Pons (tissue), 1 donor: ENCODE measurements around the gene ATP2A3.
"Not testable (repeated sequence)": the region's sequence is repeated elsewhere in the genome, so short reads cannot be mapped to it uniquely, and the experiment has no call there.

ENCODE experiments used
- DNase-seq: peaks from one replicate; pipeline ENCODE4 v3.0.0-alpha.2; 2016; ENCODE audit warnings: low spot score

The ATP2A3 gene

GRCh38 chr17:3954976-3955672 lies 9.1 kb downstream of the ATP2A3 start:
- no peak for DNase-seq

GRCh38 chr17:3954086-3954485 lies 10.2 kb downstream of the ATP2A3 start:
- no peak for DNase-seq

GRCh38 chr17:3953542-3953941 lies 10.7 kb downstream of the ATP2A3 start:
- no peak for DNase-seq

DNA sequence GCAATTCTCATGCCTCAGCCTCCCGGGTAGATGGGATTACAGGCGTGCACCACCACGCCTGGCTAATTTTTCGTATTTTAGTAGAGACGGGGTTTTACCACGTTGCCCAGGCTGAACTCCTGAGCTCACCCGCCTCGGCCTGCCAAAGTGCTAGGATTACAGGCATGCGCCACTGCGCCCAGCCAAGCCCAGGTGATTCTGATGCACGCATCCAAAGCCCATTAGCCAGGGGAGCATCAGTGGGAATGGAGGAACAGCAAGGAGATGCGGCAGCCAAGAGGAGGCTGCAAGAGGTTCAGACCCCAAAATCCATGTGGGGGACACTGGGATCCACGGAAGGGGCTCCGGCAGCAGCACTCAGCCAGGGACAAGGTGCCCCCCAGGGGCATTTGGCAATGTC lies 12.1 kb downstream of the ATP2A3 start:
- no peak for DNase-seq

DNA sequence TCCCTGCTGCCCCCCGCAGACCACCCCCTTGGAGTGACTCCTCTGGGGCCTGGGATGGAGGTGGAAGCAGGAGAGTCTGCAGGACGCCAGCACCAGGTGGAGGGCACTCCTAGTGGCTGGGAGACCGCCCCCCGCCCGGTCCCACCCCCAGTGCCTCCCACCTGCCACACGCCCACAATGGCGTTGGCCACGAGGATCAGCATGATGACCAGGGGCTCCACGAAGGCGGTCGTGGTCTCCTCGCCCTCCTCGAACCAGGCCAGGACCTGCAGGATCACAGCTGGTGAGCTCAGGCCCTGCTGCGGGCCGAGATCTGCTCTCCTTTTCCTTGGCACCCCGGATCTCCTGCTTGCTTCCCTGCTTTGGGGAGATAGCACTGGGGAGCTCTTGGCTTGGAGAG lies 12.8 kb downstream of the ATP2A3 start:
- no peak for DNase-seq

- no peak for DNase-seq
Observed at GRCh38 chr17:3951003-3951402, 13.2 kb downstream of the ATP2A3 start.

DNA sequence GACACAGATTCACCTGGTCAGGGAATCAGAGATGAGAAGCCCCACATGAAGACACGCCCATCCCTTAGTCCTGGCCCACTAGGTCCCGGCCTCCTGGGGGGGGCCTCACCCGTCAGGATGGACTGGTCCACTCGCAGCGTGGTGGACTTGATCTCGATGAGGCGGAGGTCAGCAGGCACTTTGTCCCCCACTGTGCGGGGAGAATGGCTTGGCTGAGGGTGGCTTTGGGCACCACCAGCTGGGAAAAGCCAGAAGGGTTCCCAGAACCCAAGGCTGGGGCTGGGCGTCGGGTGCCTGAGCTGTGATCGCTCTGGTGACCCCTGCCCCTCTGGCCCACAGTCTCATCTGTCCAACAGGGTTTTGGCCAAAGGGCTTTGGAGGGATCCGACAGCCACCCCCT lies 13.7 kb downstream of the ATP2A3 start:
- DNase-seq: no peak

DNA sequence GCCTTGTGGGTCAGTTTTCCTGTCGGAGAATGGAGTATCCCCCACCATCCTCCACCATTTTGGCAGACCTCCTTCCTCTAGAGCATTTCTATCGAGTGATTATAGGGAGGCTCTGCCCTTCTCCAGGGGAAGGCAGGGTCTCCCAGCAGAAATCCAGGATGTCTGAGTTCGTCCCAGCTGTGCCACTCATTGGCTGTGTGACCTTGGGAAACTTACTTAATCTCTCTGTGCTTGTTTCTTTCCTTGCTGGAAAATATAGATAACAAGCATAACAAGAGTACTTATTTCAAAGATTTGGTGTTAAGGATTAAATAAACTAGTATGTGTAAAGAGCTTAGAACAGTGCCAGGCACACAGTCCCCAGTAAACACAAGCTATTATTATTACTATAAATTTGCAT lies 14.8 kb downstream of the ATP2A3 start:
- DNase-seq: no peak

GRCh38 chr17:3948551-3948950 lies 15.7 kb downstream of the ATP2A3 start:
- not testable (repeated sequence) for DNase-seq

DNA sequence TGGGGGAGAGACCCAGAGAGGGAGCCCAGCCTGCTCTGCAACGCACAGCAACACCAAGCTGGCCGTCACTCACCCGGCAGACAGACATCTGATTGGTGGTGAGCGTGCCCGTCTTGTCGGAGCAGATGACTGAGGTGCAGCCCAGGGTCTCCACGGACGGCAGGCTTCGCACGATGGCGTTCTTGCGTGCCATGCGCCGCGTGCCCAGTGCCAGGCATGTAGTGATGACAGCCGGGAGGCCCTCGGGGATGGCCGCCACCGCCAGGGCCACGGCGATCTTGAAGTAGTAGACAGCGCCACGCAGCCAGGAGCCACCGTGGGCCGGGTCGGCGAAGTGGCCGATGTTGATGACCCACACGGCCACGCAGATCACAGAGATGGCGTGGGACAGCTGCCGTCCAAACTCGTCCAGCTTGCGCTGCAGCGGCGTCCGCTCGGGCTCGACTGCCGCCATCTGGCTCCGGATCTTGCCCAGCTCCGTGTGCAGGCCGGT lies 16.9 kb downstream of the ATP2A3 start:
- no peak for DNase-seq

DNA sequence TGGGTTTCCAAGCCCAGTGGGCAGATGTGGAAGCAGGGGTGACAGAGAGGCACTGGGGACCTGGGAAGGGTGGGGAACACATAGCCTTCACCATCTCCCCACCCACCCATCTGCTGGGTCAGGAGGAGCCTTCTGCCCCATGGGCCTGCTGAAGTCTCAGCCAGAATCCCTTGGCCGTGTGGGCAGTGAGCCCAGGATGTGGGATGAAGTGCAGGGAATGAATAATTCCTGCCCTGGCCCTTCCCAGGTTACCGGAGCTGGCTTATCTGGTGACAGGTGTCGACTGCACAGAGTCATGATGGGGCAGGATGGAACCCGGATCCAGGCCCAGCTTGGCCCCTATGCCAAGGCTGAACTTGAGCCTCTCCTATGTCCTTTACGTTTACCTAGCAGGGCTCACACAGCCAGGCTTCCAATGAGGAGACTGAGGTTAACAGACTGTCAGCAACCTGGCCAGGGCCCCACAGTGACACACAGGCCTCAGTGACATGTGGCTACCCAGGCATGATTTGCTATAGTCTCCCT lies 17.5 kb downstream of the ATP2A3 start:
- no peak for DNase-seq

- no peak for DNase-seq
Observed at GRCh38 chr17:3944485-3945388, 19.5 kb downstream of the ATP2A3 start.

GRCh38 chr17:3943240-3943891 lies 20.9 kb downstream of the ATP2A3 start:
- no peak for DNase-seq

GRCh38 chr17:3940965-3941698 lies 23.1 kb downstream of the ATP2A3 start:
- no peak for DNase-seq

GRCh38 chr17:3937359-3937758 lies 26.9 kb downstream of the ATP2A3 start:
- no peak for DNase-seq

GRCh38 chr17:3935825-3936355 lies 28.3 kb downstream of the ATP2A3 start:
- no peak for DNase-seq

GRCh38 chr17:3935140-3935542 lies 29.1 kb downstream of the ATP2A3 start:
- DNase-seq: peak; percentile 35

GRCh38 chr17:3929764-3930163 lies 34.5 kb downstream of the ATP2A3 start:
- no peak for DNase-seq

DNA sequence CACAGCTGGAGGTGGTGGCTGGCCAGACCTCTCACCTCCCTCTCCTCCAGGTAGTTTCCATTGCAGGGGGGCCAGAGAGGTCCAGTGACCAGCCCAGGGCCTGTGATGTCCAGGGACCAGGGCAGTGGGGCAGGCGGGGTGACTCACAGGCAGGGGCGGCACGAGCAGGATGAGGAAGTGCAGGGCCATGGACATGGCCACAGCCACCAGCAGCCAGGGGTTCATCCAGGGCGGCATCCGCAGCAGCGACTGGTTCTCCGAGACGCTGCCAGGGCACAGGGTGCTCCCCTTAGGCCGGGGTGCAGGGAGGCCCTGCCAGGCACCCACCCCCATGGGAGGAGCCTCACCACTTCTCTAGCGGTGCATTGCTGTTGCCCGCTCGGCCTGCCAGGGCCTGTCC lies 35.1 kb downstream of the ATP2A3 start:
- DNase-seq: no peak

GRCh38 chr17:3928406-3928805 lies 35.8 kb downstream of the ATP2A3 start:
- no peak for DNase-seq

- no peak for DNase-seq
Observed at GRCh38 chr17:3927628-3928340, 36.5 kb downstream of the ATP2A3 start.
